Limb (tissue), 2 donors: ENCODE measurements around the gene ARTN.

Experiments
- DNase-seq, 2 donors: peaks; one replicate each; pipeline ENCODE4 v3.0.0-alpha.2; 2016; ENCODE audit errors: extremely low spot score in 2 of 2

The ARTN gene

DNA sequence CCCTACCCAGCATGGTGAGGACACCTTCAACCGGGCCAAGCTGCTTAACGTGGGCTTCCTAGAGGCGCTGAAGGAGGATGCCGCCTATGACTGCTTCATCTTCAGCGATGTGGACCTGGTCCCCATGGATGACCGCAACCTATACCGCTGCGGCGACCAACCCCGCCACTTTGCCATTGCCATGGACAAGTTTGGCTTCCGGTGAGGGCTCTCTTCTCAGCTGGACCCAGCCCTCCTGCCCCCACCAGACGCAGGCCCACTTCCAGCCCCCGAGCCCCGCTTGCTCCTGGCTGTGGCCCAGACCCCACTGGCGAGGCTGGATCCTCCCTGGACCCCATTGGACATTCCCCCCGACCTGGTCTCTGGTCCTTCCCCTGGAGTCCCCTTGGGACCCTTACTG, 51.3 kb downstream of the ARTN start:
- no peak for DNase-seq

DNA sequence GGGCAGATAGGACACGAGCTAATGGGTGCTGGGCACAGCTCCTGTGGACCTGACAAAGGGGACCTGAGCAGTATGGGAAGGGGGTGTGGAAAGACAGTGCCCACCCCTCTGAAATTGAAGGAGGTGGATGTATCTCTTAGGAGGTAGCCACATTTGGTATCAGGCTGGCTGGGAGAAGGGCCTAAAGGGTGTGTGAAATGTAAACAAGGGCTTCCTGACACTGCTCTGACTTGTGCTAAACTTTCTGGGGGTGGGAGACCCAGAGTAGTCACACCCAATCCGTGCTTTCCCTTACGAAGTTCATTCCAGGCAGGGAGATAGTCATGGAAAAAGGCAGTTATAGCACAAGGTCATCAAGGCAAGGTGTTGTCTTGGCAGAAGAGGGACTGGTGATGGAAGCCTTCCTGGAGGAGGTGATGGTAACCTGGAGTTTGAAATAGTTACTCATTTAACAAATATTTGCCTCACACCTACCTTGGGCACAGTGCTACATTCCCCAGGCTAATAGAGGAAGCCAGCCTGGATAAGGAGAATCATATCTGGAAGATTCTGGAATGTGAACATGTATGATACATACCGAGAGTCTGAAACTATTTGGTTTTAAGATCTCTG, 52.5 kb downstream of the ARTN start:
- no peak for DNase-seq

DNA sequence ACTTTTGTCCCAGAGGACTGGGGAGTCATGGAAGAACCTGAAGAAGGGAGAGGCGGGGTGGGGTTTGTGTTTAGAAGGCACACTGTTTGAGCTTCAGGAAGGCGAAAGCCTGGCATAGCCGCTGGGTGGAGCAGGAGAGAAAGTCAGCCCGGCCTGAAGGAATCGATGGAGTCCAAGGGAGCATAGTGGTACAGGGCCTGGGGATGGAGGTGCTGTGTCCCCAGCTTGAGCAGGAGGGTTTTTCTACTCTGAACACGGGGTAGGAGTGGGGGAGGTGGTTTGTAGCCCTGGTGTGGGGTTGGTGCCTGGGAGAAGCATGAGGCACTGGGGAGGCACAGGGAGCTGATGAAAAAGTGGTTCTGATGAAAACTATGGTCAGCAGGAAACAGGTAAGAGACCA, 53.1 kb downstream of the ARTN start:
- DNase-seq = no peak
